Epidermal melanocyte (primary cell): ENCODE results near the gene OR51G2.

Experiments used
- DNase-seq: peaks from one replicate; pipeline ENCODE4 v3.0.0; 2011; ENCODE audit warnings: low spot score; ENCODE audit not compliant: insufficient read length

OR51G2 gene

DNA sequence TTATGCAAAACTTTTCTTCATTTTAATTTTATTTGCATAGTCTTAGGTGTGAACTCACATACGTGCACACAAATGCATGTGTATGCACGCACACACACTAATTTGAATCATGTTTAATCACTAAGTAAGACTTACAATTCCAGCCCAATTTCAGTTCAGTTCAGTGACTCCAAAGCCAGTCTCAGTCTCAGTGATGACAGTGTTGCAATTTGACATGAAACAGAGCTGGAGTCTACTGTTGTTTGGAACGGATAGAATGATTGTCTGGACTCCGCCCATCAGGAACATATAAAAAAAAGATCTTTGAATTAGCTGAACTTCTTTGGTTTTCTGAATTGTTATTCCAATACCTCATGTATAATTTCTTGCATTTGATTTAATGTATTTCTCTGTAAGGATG lies 55.3 kb downstream of the OR51G2 start:
- DNase-seq, result no peak
